Natural killer cell treated with Interleukin-12 subunit alpha and Interleukin-12 subunit beta and Interleukin-15 and Interleukin-18, amount 100 ng/mL, for 72 hours (primary cell): ENCODE results near the gene CHST1. TPM values are rescaled to one million over a fixed set of nuclear protein-coding genes. Genes with fewer than 3 reads are reported as not detected.
A peak's percentile ranks its signal among the peaks of the same experiment; 100 is the strongest.

ENCODE experiments used
- ATAC-seq, 2 donors: fragments of 150-1000 bp; cut with Tn5 transposase in 1 of 2; sonication (Bioruptor Pico), chemical (Tn5 transposase) in 1 of 2; 2 replicates each; pipeline ENCODE4 v1.10.0; 2021
- DNase-seq: peaks from one replicate; pipeline ENCODE4 v3.0.0; 2022; ENCODE audit warnings: low spot score
- H3K27ac Mint-ChIP-seq, 2 donors: 1 replicate in 1 of 2; 2 replicates in 1 of 2; pipeline ENCODE4 v1.8.0; 2022; ENCODE audit warnings: mixed read lengths in 2 of 2, mild to moderate bottlenecking in 1 of 2, moderate library complexity in 1 of 2
- H3K27me3 Mint-ChIP-seq, 2 donors: 1 replicate in 1 of 2; 2 replicates in 1 of 2; pipeline ENCODE4 v1.8.0; 2022; ENCODE audit warnings: mixed read lengths in 2 of 2
- H3K36me3 Mint-ChIP-seq: one replicate; pipeline ENCODE4 v1.8.0; 2022; ENCODE audit warnings: mixed read lengths
- H3K4me1 Mint-ChIP-seq, 2 donors: 1 replicate in 1 of 2; 2 replicates in 1 of 2; pipeline ENCODE4 v1.8.0; 2022; ENCODE audit warnings: low read depth in 2 of 2, mixed read lengths in 2 of 2, mild to moderate bottlenecking in 1 of 2
- H3K4me3 Mint-ChIP-seq: one replicate; pipeline ENCODE4 v1.8.0; 2022; ENCODE audit warnings: mixed read lengths
- H3K9me3 Mint-ChIP-seq: 2 replicates; pipeline ENCODE4 v1.8.0; 2022; ENCODE audit warnings: mixed read lengths
- total RNA-seq, 2 donors: library from RNA; stranded (reverse); gene quantifications; one replicate each; pipeline ENCODE4 v1.2.3, GENCODE V29; 2022

The CHST1 gene
- total RNA-seq, 2 donors from 2014 or later, result not detected

GRCh38 chr11:45607995-45608394 is 57.4 kb downstream of the CHST1 start:
- H3K4me1 Mint-ChIP-seq, result no peaks in the 10 kb centered on the region
- no peaks in the 10 kb centered on the region for H3K36me3 Mint-ChIP-seq
- no peak overlapping the region for H3K27ac Mint-ChIP-seq
- ATAC-seq (no peak), DNase-seq (no peak)
- H3K27me3 Mint-ChIP-seq, result peaks cover 44 to 45% of the 10 kb centered on the region in 2 donors
- H3K4me3 Mint-ChIP-seq, result no peak overlapping the region
- H3K9me3 Mint-ChIP-seq, result no peaks in the 10 kb centered on the region

- no peaks in the 10 kb centered on the region for H3K36me3 Mint-ChIP-seq
- no peak overlapping the region for H3K27ac Mint-ChIP-seq
- no peaks in the 10 kb centered on the region for H3K9me3 Mint-ChIP-seq
- ATAC-seq (no peak), DNase-seq (no peak)
- H3K27me3 Mint-ChIP-seq, result peaks cover 45 to 51% of the 10 kb centered on the region in 2 donors
- H3K4me1 Mint-ChIP-seq, result no peaks in the 10 kb centered on the region
- H3K4me3 Mint-ChIP-seq, result no peak overlapping the region
Measured at GRCh38 chr11:45606514-45607281, 58.7 kb downstream of the CHST1 start.

DNA sequence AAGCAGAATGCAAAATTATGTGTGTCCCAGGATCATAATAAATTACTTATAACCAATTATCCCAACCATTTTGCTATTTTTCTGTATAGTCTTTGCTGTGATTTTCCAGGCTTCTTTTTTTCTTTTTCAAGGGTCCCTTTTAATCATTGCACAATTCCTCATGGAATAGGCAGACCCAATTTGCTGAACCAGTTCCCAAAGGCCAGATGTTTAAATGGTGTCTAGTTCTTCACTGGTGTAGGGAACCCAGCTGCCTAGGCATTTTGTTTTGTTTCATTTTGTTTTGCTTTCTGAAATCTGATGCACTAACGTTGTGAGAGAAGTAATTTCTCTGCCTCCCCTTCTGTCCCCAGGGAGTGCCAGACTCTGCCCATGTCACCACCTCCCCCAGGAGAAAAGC is 60.4 kb downstream of the CHST1 start:
- Mint-ChIP-seq H3K4me3 (no peak overlapping the region), H3K27me3 (peaks cover 48 to 50% of the 10 kb centered on the region in 2 donors), H3K4me1 (no peaks in the 10 kb centered on the region), H3K9me3 (no peaks in the 10 kb centered on the region), H3K27ac (no peak overlapping the region), H3K36me3 (no peaks in the 10 kb centered on the region)
- no peak for DNase-seq
- no peak for ATAC-seq

GRCh38 chr11:45603946-45604682 is 61.3 kb downstream of the CHST1 start:
- no peak for DNase-seq
- Mint-ChIP-seq H3K9me3 (no peaks in the 10 kb centered on the region), H3K4me3 (no peak overlapping the region), H3K36me3 (no peaks in the 10 kb centered on the region), H3K27ac (no peak overlapping the region), H3K27me3 (peaks cover 44 to 47% of the 10 kb centered on the region in 2 donors), H3K4me1 (no peaks in the 10 kb centered on the region)
- ATAC-seq, result no peak

DNA sequence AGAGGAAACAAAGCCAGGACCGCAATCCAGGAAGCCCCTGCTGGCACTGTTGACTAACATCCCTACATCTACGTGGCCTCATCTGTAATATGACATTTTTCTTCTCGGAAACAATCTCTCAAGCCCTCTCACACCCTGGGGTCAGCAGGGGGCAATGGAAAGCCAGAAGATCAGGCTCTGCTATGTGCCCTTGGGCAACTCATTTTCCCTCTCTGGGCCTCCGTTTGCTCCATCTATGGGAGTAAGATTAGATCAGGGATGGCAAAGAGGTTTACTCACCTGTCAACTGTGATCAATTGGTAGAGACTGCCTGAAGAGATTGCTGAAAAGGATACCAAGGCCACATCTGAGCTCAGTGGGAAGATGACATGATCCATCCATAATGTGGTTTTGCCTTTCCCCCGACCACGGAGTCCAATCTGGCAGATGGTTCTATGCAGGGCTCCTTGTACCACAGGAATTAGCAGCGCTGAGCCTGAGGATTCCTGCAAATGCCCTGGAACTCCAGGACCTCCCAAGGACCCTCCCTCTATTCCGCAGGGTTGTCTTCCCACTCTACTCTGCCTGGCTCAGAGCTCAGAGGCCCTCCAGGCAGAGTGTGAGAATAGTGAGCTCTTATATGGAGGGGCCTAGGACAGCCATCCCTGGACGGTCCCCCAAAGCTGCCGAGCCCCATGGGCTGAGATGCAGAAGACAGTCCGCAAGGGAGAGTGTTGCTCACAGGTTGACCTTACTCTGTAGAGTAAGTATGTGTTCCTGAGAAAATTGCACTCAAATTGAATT is 66.1 kb downstream of the CHST1 start:
- Mint-ChIP-seq H3K9me3 (no peaks in the 10 kb centered on the region), H3K27me3 (peaks cover 24 to 31% of the 10 kb centered on the region in 2 donors), H3K4me3 (no peak overlapping the region), H3K4me1 (no peaks in the 10 kb centered on the region), H3K36me3 (no peaks in the 10 kb centered on the region), H3K27ac (no peak overlapping the region)
- DNase-seq (no peak), ATAC-seq (peak in 1 of 2 donors; percentile 57)

Other genes with a start within 250 kb of the CHST1 start
- gene SLC35C1, start 139.5 kb upstream of the CHST1 start, total RNA-seq, result 10 to 100 TPM; 15.9 to 18.7 TPM
- 10 to 100 TPM; 22.8 to 28.5 TPM for gene CRY2, start 181.9 kb upstream of the CHST1 start, total RNA-seq
- 1 to 10 TPM; 2.0 to 3.4 TPM for gene MAPK8IP1, start 220.0 kb upstream of the CHST1 start, total RNA-seq
- gene FREY1, start 241.6 kb upstream of the CHST1 start, total RNA-seq, result 1 to 10 TPM; 4.2 to 4.9 TPM